WTC11 (cell line): ENCODE measurements around the gene TAF5. TPM values are rescaled to one million over a fixed set of nuclear protein-coding genes. Genes with fewer than 3 reads are reported as not detected.
A peak's percentile ranks its signal among the peaks of the same experiment; 100 is the strongest.
"Not testable (repeated sequence)": the region's sequence is repeated elsewhere in the genome, so short reads cannot be mapped to it uniquely, and the experiment has no call there.

ENCODE experiments used
- ATAC-seq: fragments of 200-7000 bp; cut with Tn5 transposase; 2 replicates; pipeline ENCODE4 v1.10.0; 2021; ENCODE audit warnings: mild to moderate bottlenecking, moderate library complexity
- CTCF ChIA-PET: fragments of 300-600 bp; sonication (Branson Sonifier 250); formaldehyde crosslinking; loops from one replicate; lab custom pipeline; 2021; ENCODE audit warnings: antibody characterized with exemption; lab: Charles Lee
- POLR2A ChIA-PET: fragments of 350-600 bp; sonication (Branson Sonifier 250); formaldehyde crosslinking; loops from one replicate; lab custom pipeline; 2021; ENCODE audit warnings: antibody characterized with exemption; lab: Charles Lee
- DNase-seq: peaks from one replicate; pipeline ENCODE4 v3.0.0; 2021; ENCODE audit warnings: low spot score
- H3K27ac Mint-ChIP-seq: 2 replicates; pipeline ENCODE4 v1.8.0; 2021; ENCODE audit warnings: mixed read lengths
- H3K27me3 Mint-ChIP-seq: 2 replicates; pipeline ENCODE4 v1.8.0; 2021; ENCODE audit warnings: low read depth, mild to moderate bottlenecking, moderate library complexity, mixed read lengths
- H3K36me3 Mint-ChIP-seq: 2 replicates; pipeline ENCODE4 v1.8.0; 2021; ENCODE audit warnings: mixed read lengths
- H3K4me1 Mint-ChIP-seq: 2 replicates; pipeline ENCODE4 v1.8.0; 2022; ENCODE audit warnings: mixed read lengths
- H3K4me3 Mint-ChIP-seq: 2 replicates; pipeline ENCODE4 v1.8.0; 2021; ENCODE audit warnings: mild to moderate bottlenecking, moderate library complexity, mixed read lengths
- H3K9me3 Mint-ChIP-seq: 2 replicates; pipeline ENCODE4 v1.8.0; 2021; ENCODE audit warnings: mixed read lengths
- ATF2 ChIP-seq: sonication (generic); formaldehyde crosslinking; IDR thresholded peaks from 2 replicates; pipeline ENCODE4 v1.8.1; 2022; ENCODE audit warnings: low read depth, missing genetic modification reagents, borderline replicate concordance
- ATF3 ChIP-seq: sonication (generic); formaldehyde crosslinking; conservative IDR thresholded peaks from 2 replicates; pipeline ENCODE4 v1.8.1; 2022; ENCODE audit warnings: mild to moderate bottlenecking, missing genetic modification reagents
- CBFB ChIP-seq: sonication (generic); formaldehyde crosslinking; IDR thresholded peaks from 2 replicates; pipeline ENCODE4 v1.8.1; 2022; ENCODE audit warnings: mild to moderate bottlenecking, low read depth, missing genetic modification reagents
- E2F1 ChIP-seq: sonication (generic); formaldehyde crosslinking; IDR thresholded peaks from 2 replicates; pipeline ENCODE4 v1.8.0; 2022; ENCODE audit warnings: mild to moderate bottlenecking, missing genetic modification reagents
- EMX1 ChIP-seq: fragments of 250-450 bp; sonication (Bioruptor Pico); IDR thresholded peaks from 2 replicates; pipeline ENCODE4 v1.8.0; 2021; ENCODE audit warnings: mild to moderate bottlenecking
- ETV6 ChIP-seq: sonication (generic); formaldehyde crosslinking; IDR thresholded peaks from 2 replicates; pipeline ENCODE4 v1.8.1; 2022; ENCODE audit warnings: mild to moderate bottlenecking, missing genetic modification reagents
- FOXP1 ChIP-seq: sonication (generic); formaldehyde crosslinking; IDR thresholded peaks from 2 replicates; pipeline ENCODE4 v1.8.0; 2022; ENCODE audit warnings: missing genetic modification reagents, mild to moderate bottlenecking, moderate library complexity, borderline replicate concordance
- KAT7 ChIP-seq: sonication (generic); formaldehyde crosslinking; IDR thresholded peaks from 2 replicates; pipeline ENCODE4 v1.8.1; 2023; ENCODE audit warnings: missing genetic modification reagents, mild to moderate bottlenecking, borderline replicate concordance
- MXD4 ChIP-seq: fragments of 250-450 bp; sonication (Bioruptor Pico); IDR thresholded peaks from 2 replicates; pipeline ENCODE4 v1.8.0; 2021; ENCODE audit warnings: mild to moderate bottlenecking, moderate library complexity, borderline replicate concordance
- NR3C1 ChIP-seq: sonication (generic); formaldehyde crosslinking; conservative IDR thresholded peaks from 2 replicates; pipeline ENCODE4 v1.8.1; 2023; ENCODE audit warnings: low read depth, mild to moderate bottlenecking, missing genetic modification reagents
- SOX15 ChIP-seq: fragments of 250-450 bp; sonication (Bioruptor Pico); IDR thresholded peaks from 2 replicates; pipeline ENCODE4 v1.9.0; 2021; ENCODE audit warnings: mild to moderate bottlenecking
- SP1 ChIP-seq: sonication (generic); formaldehyde crosslinking; conservative IDR thresholded peaks from 2 replicates; pipeline ENCODE4 v1.8.1; 2022; ENCODE audit warnings: missing genetic modification reagents
- TCF7 ChIP-seq: sonication (generic); formaldehyde crosslinking; IDR thresholded peaks from 2 replicates; pipeline ENCODE4 v1.8.0; 2022; ENCODE audit warnings: mild to moderate bottlenecking, low read depth, missing genetic modification reagents, moderate library complexity
- TP53 ChIP-seq: sonication (generic); formaldehyde crosslinking; IDR thresholded peaks from 2 replicates; pipeline ENCODE4 v1.8.1; 2023; ENCODE audit warnings: mild to moderate bottlenecking, missing genetic modification reagents
- ZMAT4 ChIP-seq: fragments of 250-450 bp; sonication (Bioruptor Pico); IDR thresholded peaks from 2 replicates; pipeline ENCODE4 v1.9.0; 2021; ENCODE audit warnings: mild to moderate bottlenecking
- ZNF232 ChIP-seq: sonication (generic); formaldehyde crosslinking; IDR thresholded peaks from 2 replicates; pipeline ENCODE4 v1.8.0; 2022; ENCODE audit warnings: mild to moderate bottlenecking, missing genetic modification reagents
- ZNF416 ChIP-seq: fragments of 250-450 bp; sonication (Bioruptor Pico); IDR thresholded peaks from 2 replicates; pipeline ENCODE4 v1.9.0; 2021; ENCODE audit warnings: mild to moderate bottlenecking, inconsistent platforms
- ZNF425 ChIP-seq: fragments of 250-450 bp; sonication (Bioruptor Pico); conservative IDR thresholded peaks from 2 replicates; pipeline ENCODE4 v1.9.0; 2021; ENCODE audit warnings: mild to moderate bottlenecking
- ZNF671 ChIP-seq: fragments of 250-450 bp; sonication (Bioruptor Pico); IDR thresholded peaks from 2 replicates; pipeline ENCODE4 v1.8.0; 2021; ENCODE audit warnings: mild to moderate bottlenecking
- ZSCAN18 ChIP-seq: fragments of 250-450 bp; sonication (Bioruptor Pico); IDR thresholded peaks from 2 replicates; pipeline ENCODE4 v2.1.2; 2022; ENCODE audit warnings: mild to moderate bottlenecking, moderate library complexity
- total RNA-seq: library from RNA; stranded (reverse); gene quantifications from 3 replicates; pipeline ENCODE4 v1.2.3, GENCODE V29; 2021

The TAF5 gene
- total RNA-seq, 1 experiment from 2014 or later = 14.9 TPM

- ChIA-PET POLR2A (no interaction called here), CTCF (interaction anchor here (1.2 to 2.6 kb wide), 4 partner anchors 10 to 70 kb away, joined by 3 to 15 read pairs (median 4); partner anchors contain the start of gene CALHM2)
- no peak overlapping the region for H3K4me3 Mint-ChIP-seq
- H3K27me3 Mint-ChIP-seq = no peaks in the 10 kb centered on the region
- no peak for ATAC-seq
- DNase-seq = no peak
- peaks cover 83% of the 10 kb centered on the region for H3K36me3 Mint-ChIP-seq
- H3K4me1 Mint-ChIP-seq = no peaks in the 10 kb centered on the region
- no peak for TF ChIP-seq SOX15 (CRISPR knock-in tag)
- no peak for TF ChIP-seq ZNF232 (CRISPR knock-in tag)
- TF ChIP-seq ETV6 (CRISPR knock-in tag) = no peak
- TF ChIP-seq CBFB (CRISPR knock-in tag) = no peak
- TF ChIP-seq TCF7 (CRISPR knock-in tag) = no peak
- no peak for TF ChIP-seq MXD4 (CRISPR knock-in tag)
- TF ChIP-seq EMX1 (CRISPR knock-in tag) = no peak
- no peak for TF ChIP-seq ZNF416 (CRISPR knock-in tag)
- no peak for TF ChIP-seq FOXP1 (CRISPR knock-in tag)
- no peaks in the 10 kb centered on the region for H3K9me3 Mint-ChIP-seq
- H3K27ac Mint-ChIP-seq = no peak overlapping the region
Observed at GRCh38 chr10:103415581-103415980, 47.8 kb downstream of the TAF5 start.

GRCh38 chr10:103416436-103417147, 48.8 kb downstream of the TAF5 start:
- CTCF ChIA-PET = interaction anchor here (0.7 to 2.6 kb wide), 10 partner anchors 11 to 150 kb away, joined by 3 to 15 read pairs (median 4); partner anchors contain the start of gene CALHM2
- Mint-ChIP-seq H3K27ac (no peak overlapping the region), H3K4me1 (no peaks in the 10 kb centered on the region), H3K4me3 (no peak overlapping the region), H3K9me3 (no peaks in the 10 kb centered on the region), H3K36me3 (peaks cover 89% of the 10 kb centered on the region), H3K27me3 (no peaks in the 10 kb centered on the region)
- peak; percentile 53 for ATAC-seq
- DNase-seq = peak; percentile 41
- TF ChIP-seq E2F1 (CRISPR knock-in tag) (no peak), NR3C1 (CRISPR knock-in tag) (no peak), ZNF671 (CRISPR knock-in tag) (no peak), SP1 (CRISPR knock-in tag) (no peak), ZSCAN18 (CRISPR knock-in tag) (no peak), KAT7 (CRISPR knock-in tag) (no peak), ZMAT4 (no peak), ATF2 (CRISPR knock-in tag) (no peak), TP53 (CRISPR knock-in tag) (no peak), MXD4 (CRISPR knock-in tag) (no peak), ZNF425 (no peak), ATF3 (CRISPR knock-in tag) (no peak)
- POLR2A ChIA-PET = no interaction called here

GRCh38 chr10:103417148-103417469, 49.3 kb downstream of the TAF5 start:
- H3K27ac Mint-ChIP-seq, H3K27me3 Mint-ChIP-seq, H3K4me3 Mint-ChIP-seq, H3K4me1 Mint-ChIP-seq, DNase-seq, ATAC-seq, H3K9me3 Mint-ChIP-seq, POLR2A ChIA-PET: not testable (repeated sequence)
- CTCF ChIA-PET = interaction anchor here (1.2 to 2.6 kb wide), 6 partner anchors 12 to 69 kb away, joined by 3 to 15 read pairs (median 4); no protein-coding TSS in a partner anchor
- H3K36me3 Mint-ChIP-seq = peaks cover 89% of the 10 kb centered on the region
